A549 (cell line): ENCODE measurements around the gene LPCAT1.
"Not testable (repeated sequence)": the region's sequence is repeated elsewhere in the genome, so short reads cannot be mapped to it uniquely, and the experiment has no call there.

Experiments
- EP300 ChIP-seq, 2 experiments: fragments of >200 bp; sonication (Bioruptor Twin); formaldehyde crosslinking; IDR thresholded peaks; 2 replicates in 1 of 2; 3 replicates in 1 of 2; pipeline ENCODE4 v1.6.1; 2016 to 2017
- HDAC2 ChIP-seq: fragments of 200-600 bp; sonication (generic); IDR thresholded peaks from 2 replicates; pipeline ENCODE4 v1.6.1; 2016
- HOXA7 ChIP-seq: fragments of 250-450 bp; sonication (Bioruptor Pico); IDR thresholded peaks from 2 replicates; pipeline ENCODE4 v1.5.0; 2020; ENCODE audit warnings: mild to moderate bottlenecking, moderate library complexity
- KDM1A ChIP-seq: fragments of 200-600 bp; sonication (generic); IDR thresholded peaks from 2 replicates; pipeline ENCODE4 v1.6.1; 2016; ENCODE audit warnings: low read depth, mild to moderate bottlenecking
- MAFK ChIP-seq: fragments of 450-650 bp; IDR thresholded peaks from 2 replicates; pipeline ENCODE4 v1.6.1; 2014; ENCODE audit not compliant: partially characterized antibody
- MYC ChIP-seq: IDR thresholded peaks from 2 replicates; pipeline ENCODE4 v1.6.1; 2012; ENCODE audit warnings: mild to moderate bottlenecking, inconsistent platforms, low read length, improper control_type of control experiment, borderline replicate concordance
- POLR2A ChIP-seq: IDR thresholded peaks from 2 replicates; pipeline ENCODE4 v1.6.1; 2012; ENCODE audit warnings: mild to moderate bottlenecking, low read length
- RAD21 ChIP-seq, 2 experiments: fragments of >200 bp in 1 of 2; sonication (Bioruptor Twin) in 1 of 2; formaldehyde crosslinking in 1 of 2; IDR thresholded peaks in 1 of 2; conservative IDR thresholded peaks in 1 of 2; 2 replicates in 1 of 2; 3 replicates in 1 of 2; pipeline ENCODE4 v1.6.1; 2012 to 2018; ENCODE audit warnings: inconsistent platforms in 1 of 2
- RFX5 ChIP-seq: fragments of 450-650 bp; IDR thresholded peaks from 2 replicates; pipeline ENCODE4 v1.7.1; 2014; ENCODE audit warnings: antibody characterized with exemption, mild to moderate bottlenecking, moderate library complexity
- TF ChIP-seq, protein P1 (sequence below): fragments of >200 bp; sonication (Bioruptor Twin); formaldehyde crosslinking; IDR thresholded peaks from 3 replicates; pipeline ENCODE4 v1.5.1; 2016
- TF ChIP-seq, protein P2 (sequence below): fragments of 200-600 bp; sonication (generic); IDR thresholded peaks from 2 replicates; pipeline ENCODE4 v1.6.1; 2016; ENCODE audit warnings: antibody characterized with exemption, mild to moderate bottlenecking, moderate library complexity
- TF ChIP-seq, protein P3 (sequence below): IDR thresholded peaks from 2 replicates; pipeline ENCODE4 v1.6.1; 2012
- TF ChIP-seq, protein P4 (sequence below): IDR thresholded peaks from 2 replicates; pipeline ENCODE4 v1.6.1; 2012
- TF ChIP-seq, protein P5 (sequence below): fragments of 250-450 bp; sonication (Bioruptor Pico); IDR thresholded peaks from 2 replicates; pipeline ENCODE4 v1.5.0; 2021; ENCODE audit warnings: mild to moderate bottlenecking, moderate library complexity, borderline replicate concordance

DNA sequence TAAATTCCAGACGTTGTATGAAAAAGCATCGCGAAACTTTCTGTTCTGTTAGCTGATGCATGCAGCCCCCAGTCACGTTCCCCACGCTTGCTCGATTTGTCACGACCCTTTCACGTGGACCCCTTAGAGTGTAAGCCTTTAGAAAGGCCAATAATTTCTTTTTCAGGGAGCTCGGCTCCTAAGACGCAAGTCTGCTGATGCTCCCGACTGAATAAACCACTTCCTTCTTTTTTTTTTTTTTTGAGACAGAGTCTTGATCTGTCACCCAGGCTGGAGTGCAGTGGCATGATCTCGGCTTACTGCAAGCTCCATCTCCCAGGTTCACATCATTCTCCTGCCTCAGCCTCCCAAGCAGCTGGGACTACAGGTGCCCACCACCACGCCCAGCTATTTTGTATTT lies 36.7 kb upstream of the LPCAT1 start:
- not testable (repeated sequence) for TF ChIP-seq HOXA7 (CRISPR knock-in tag); POLR2A; KDM1A; RFX5; MAFK; HDAC2; MYC; EP300 (IDR thresholded peaks at IDR 0.05); RAD21 (conservative IDR thresholded peaks at IDR 0.05 in 1 of 2, IDR thresholded peaks at IDR 0.05 in 1 of 2)
- TF ChIP-seq, protein P1, sequence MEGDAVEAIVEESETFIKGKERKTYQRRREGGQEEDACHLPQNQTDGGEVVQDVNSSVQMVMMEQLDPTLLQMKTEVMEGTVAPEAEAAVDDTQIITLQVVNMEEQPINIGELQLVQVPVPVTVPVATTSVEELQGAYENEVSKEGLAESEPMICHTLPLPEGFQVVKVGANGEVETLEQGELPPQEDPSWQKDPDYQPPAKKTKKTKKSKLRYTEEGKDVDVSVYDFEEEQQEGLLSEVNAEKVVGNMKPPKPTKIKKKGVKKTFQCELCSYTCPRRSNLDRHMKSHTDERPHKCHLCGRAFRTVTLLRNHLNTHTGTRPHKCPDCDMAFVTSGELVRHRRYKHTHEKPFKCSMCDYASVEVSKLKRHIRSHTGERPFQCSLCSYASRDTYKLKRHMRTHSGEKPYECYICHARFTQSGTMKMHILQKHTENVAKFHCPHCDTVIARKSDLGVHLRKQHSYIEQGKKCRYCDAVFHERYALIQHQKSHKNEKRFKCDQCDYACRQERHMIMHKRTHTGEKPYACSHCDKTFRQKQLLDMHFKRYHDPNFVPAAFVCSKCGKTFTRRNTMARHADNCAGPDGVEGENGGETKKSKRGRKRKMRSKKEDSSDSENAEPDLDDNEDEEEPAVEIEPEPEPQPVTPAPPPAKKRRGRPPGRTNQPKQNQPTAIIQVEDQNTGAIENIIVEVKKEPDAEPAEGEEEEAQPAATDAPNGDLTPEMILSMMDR: not testable (repeated sequence)
- TF ChIP-seq, protein P2, sequence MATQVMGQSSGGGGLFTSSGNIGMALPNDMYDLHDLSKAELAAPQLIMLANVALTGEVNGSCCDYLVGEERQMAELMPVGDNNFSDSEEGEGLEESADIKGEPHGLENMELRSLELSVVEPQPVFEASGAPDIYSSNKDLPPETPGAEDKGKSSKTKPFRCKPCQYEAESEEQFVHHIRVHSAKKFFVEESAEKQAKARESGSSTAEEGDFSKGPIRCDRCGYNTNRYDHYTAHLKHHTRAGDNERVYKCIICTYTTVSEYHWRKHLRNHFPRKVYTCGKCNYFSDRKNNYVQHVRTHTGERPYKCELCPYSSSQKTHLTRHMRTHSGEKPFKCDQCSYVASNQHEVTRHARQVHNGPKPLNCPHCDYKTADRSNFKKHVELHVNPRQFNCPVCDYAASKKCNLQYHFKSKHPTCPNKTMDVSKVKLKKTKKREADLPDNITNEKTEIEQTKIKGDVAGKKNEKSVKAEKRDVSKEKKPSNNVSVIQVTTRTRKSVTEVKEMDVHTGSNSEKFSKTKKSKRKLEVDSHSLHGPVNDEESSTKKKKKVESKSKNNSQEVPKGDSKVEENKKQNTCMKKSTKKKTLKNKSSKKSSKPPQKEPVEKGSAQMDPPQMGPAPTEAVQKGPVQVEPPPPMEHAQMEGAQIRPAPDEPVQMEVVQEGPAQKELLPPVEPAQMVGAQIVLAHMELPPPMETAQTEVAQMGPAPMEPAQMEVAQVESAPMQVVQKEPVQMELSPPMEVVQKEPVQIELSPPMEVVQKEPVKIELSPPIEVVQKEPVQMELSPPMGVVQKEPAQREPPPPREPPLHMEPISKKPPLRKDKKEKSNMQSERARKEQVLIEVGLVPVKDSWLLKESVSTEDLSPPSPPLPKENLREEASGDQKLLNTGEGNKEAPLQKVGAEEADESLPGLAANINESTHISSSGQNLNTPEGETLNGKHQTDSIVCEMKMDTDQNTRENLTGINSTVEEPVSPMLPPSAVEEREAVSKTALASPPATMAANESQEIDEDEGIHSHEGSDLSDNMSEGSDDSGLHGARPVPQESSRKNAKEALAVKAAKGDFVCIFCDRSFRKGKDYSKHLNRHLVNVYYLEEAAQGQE: not testable (repeated sequence)
- TF ChIP-seq, protein P3, sequence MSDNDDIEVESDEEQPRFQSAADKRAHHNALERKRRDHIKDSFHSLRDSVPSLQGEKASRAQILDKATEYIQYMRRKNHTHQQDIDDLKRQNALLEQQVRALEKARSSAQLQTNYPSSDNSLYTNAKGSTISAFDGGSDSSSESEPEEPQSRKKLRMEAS: not testable (repeated sequence)
- TF ChIP-seq, protein P4, sequence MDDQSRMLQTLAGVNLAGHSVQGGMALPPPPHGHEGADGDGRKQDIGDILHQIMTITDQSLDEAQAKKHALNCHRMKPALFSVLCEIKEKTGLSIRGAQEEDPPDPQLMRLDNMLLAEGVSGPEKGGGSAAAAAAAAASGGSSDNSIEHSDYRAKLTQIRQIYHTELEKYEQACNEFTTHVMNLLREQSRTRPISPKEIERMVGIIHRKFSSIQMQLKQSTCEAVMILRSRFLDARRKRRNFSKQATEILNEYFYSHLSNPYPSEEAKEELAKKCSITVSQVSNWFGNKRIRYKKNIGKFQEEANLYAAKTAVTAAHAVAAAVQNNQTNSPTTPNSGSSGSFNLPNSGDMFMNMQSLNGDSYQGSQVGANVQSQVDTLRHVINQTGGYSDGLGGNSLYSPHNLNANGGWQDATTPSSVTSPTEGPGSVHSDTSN: not testable (repeated sequence)
- TF ChIP-seq, protein P5, sequence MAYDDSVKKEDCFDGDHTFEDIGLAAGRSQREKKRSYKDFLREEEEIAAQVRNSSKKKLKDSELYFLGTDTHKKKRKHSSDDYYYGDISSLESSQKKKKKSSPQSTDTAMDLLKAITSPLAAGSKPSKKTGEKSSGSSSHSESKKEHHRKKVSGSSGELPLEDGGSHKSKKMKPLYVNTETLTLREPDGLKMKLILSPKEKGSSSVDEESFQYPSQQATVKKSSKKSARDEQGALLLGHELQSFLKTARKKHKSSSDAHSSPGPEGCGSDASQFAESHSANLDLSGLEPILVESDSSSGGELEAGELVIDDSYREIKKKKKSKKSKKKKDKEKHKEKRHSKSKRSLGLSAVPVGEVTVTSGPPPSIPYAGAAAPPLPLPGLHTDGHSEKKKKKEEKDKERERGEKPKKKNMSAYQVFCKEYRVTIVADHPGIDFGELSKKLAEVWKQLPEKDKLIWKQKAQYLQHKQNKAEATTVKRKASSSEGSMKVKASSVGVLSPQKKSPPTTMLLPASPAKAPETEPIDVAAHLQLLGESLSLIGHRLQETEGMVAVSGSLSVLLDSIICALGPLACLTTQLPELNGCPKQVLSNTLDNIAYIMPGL (CRISPR knock-in tag): not testable (repeated sequence)
